PC-9 (cell line): Measurements from ENCODE around the gene NPR1.

ENCODE experiments used
- EZH2 ChIP-seq: fragments of 200-600 bp; sonication (generic); IDR thresholded peaks from 2 replicates; pipeline ENCODE4 v1.8.0; 2017; ENCODE audit warnings: antibody characterized with exemption, low read depth
- TF ChIP-seq, protein P1 (sequence below): fragments of 200-600 bp; sonication (generic); conservative IDR thresholded peaks from 2 replicates; pipeline ENCODE4 v1.6.1; 2017; ENCODE audit warnings: mixed run types, antibody characterized with exemption, mild to moderate bottlenecking, moderate library complexity

- TF ChIP-seq, protein P1, sequence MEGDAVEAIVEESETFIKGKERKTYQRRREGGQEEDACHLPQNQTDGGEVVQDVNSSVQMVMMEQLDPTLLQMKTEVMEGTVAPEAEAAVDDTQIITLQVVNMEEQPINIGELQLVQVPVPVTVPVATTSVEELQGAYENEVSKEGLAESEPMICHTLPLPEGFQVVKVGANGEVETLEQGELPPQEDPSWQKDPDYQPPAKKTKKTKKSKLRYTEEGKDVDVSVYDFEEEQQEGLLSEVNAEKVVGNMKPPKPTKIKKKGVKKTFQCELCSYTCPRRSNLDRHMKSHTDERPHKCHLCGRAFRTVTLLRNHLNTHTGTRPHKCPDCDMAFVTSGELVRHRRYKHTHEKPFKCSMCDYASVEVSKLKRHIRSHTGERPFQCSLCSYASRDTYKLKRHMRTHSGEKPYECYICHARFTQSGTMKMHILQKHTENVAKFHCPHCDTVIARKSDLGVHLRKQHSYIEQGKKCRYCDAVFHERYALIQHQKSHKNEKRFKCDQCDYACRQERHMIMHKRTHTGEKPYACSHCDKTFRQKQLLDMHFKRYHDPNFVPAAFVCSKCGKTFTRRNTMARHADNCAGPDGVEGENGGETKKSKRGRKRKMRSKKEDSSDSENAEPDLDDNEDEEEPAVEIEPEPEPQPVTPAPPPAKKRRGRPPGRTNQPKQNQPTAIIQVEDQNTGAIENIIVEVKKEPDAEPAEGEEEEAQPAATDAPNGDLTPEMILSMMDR = no peak
- TF ChIP-seq EZH2 = no peak
Measured at GRCh38 chr1:153630384-153630783, 48.1 kb upstream of the NPR1 start.
